CD14-positive monocyte (primary cell): ENCODE data around the gene EVX2. TPM values are rescaled to one million over a fixed set of nuclear protein-coding genes. Genes with fewer than 3 reads are reported as not detected.
A peak's percentile ranks its signal among the peaks of the same experiment; 100 is the strongest.

Experiments used
- DNase-seq, 3 donors: peaks; one replicate each; pipeline ENCODE4 v3.0.0-alpha.2; 2011 to 2022
- H2AFZ ChIP-seq: 2 replicates; pipeline ENCODE4 v1.6.0; 2012; ENCODE audit warnings: mild to moderate bottlenecking, low read depth, low read length, inconsistent platforms; ENCODE audit not compliant: insufficient read depth, poor library complexity, severe bottlenecking
- H3K27ac ChIP-seq, 2 donors: 1 replicate in 1 of 2; 2 replicates in 1 of 2; pipeline ENCODE4 v1.5.1; 2012 to 2013; ENCODE audit warnings: low read length in 2 of 2, control low read depth in 1 of 2, inconsistent platforms in 1 of 2, low read depth in 1 of 2, mild to moderate bottlenecking in 1 of 2
- H3K27me3 ChIP-seq, 2 donors: one replicate each; pipeline versions ENCODE4 v1.6.0 to v1.6.1; 2011 to 2013; ENCODE audit warnings: low read length in 2 of 2; ENCODE audit not compliant: control insufficient read depth in 2 of 2, insufficient read depth in 2 of 2
- H3K36me3 ChIP-seq, 2 donors: replicated peaks in 1 of 2; 1 replicate in 1 of 2; 2 replicates in 1 of 2; pipeline versions ENCODE4 v1.5.1 to v1.6.1; 2012 to 2013; ENCODE audit warnings: low read length in 2 of 2, control low read depth in 1 of 2, inconsistent platforms in 1 of 2, mild to moderate bottlenecking in 1 of 2; ENCODE audit not compliant: insufficient read depth in 2 of 2, control insufficient read depth in 1 of 2
- H3K4me1 ChIP-seq, 2 donors: 1 replicate in 1 of 2; 2 replicates in 1 of 2; pipeline versions ENCODE4 v1.5.1 to v1.6.1; 2012 to 2013; ENCODE audit warnings: low read length in 2 of 2, control low read depth in 1 of 2, inconsistent platforms in 1 of 2, mild to moderate bottlenecking in 1 of 2, moderate library complexity in 1 of 2; ENCODE audit not compliant: insufficient read depth in 2 of 2, control insufficient read depth in 1 of 2
- H3K4me2 ChIP-seq: replicated peaks from 2 replicates; pipeline ENCODE3; 2012; ENCODE audit warnings: low read length, moderate library complexity, mild to moderate bottlenecking; ENCODE audit not compliant: poor library complexity, severe bottlenecking; ENCODE audit errors: extremely low read depth
- H3K4me3 ChIP-seq, 3 experiments: fragments of 200-600 bp in 1 of 3; sonication (generic) in 1 of 3; replicated peaks in 1 of 3; 1 replicate in 2 of 3; 2 replicates in 1 of 3; pipeline ENCODE4 v1.5.1; 2011 to 2013; ENCODE audit warnings: low read length in 3 of 3, mild to moderate bottlenecking in 3 of 3, control low read depth in 2 of 3, low read depth in 2 of 3, inconsistent platforms in 1 of 3, moderate library complexity in 1 of 3
- H3K79me2 ChIP-seq: 2 replicates; pipeline ENCODE4 v1.6.0; 2012; ENCODE audit warnings: mild to moderate bottlenecking, control low read depth, inconsistent platforms, low read length, moderate library complexity; ENCODE audit not compliant: insufficient read depth
- H3K9ac ChIP-seq: 2 replicates; pipeline ENCODE4 v1.6.0; 2017; ENCODE audit warnings: low read length, mild to moderate bottlenecking; ENCODE audit not compliant: insufficient read depth, poor library complexity, severe bottlenecking
- H3K9me3 ChIP-seq, 2 donors: replicated peaks in 1 of 2; 1 replicate in 1 of 2; 2 replicates in 1 of 2; pipeline versions ENCODE4 v1.5.1 to v1.6.1; 2012 to 2013; ENCODE audit warnings: low read length in 2 of 2, control low read depth in 1 of 2; ENCODE audit not compliant: control insufficient read depth in 1 of 2, insufficient read depth in 1 of 2
- H4K20me1 ChIP-seq: 2 replicates; pipeline ENCODE4 v1.6.0; 2012; ENCODE audit warnings: mild to moderate bottlenecking, low read length, control low read depth, moderate library complexity; ENCODE audit not compliant: insufficient read depth
- H3K27ac Mint-ChIP-seq, 7 donors: one replicate each; pipeline ENCODE4 v1.8.0; 2020; ENCODE audit warnings: mild to moderate bottlenecking in 7 of 7, mixed read lengths in 7 of 7, moderate library complexity in 6 of 7, inconsistent platforms in 2 of 7
- H3K27me3 Mint-ChIP-seq, 3 donors: one replicate each; pipeline ENCODE4 v1.8.0; 2021 to 2022; ENCODE audit warnings: low read depth in 3 of 3, mild to moderate bottlenecking in 3 of 3, mixed read lengths in 3 of 3, moderate library complexity in 3 of 3, inconsistent platforms in 1 of 3
- H3K36me3 Mint-ChIP-seq, 2 donors: one replicate each; pipeline ENCODE4 v1.8.0; 2020; ENCODE audit warnings: mixed read lengths in 2 of 2, inconsistent platforms in 1 of 2, mild to moderate bottlenecking in 1 of 2
- H3K4me1 Mint-ChIP-seq: one replicate; pipeline ENCODE4 v1.8.0; 2020; ENCODE audit warnings: mild to moderate bottlenecking, mixed read lengths
- H3K4me3 Mint-ChIP-seq, 2 donors: one replicate each; pipeline ENCODE4 v1.8.0; 2020; ENCODE audit warnings: mild to moderate bottlenecking in 2 of 2, mixed read lengths in 2 of 2, moderate library complexity in 1 of 2
- H3K9me3 Mint-ChIP-seq, 7 donors: one replicate each; pipeline ENCODE4 v1.8.0; 2020 to 2022; ENCODE audit warnings: mixed read lengths in 7 of 7, mild to moderate bottlenecking in 6 of 7, moderate library complexity in 6 of 7, inconsistent platforms in 2 of 7
- CTCF ChIP-seq: fragments of 200-600 bp; IDR thresholded peaks from one replicate; pipeline ENCODE4 v1.8.0; 2022; ENCODE audit warnings: antibody characterized with exemption, mild to moderate bottlenecking
- WGBS: methylation state at CpG from one replicate; pipeline ENCODE4 v1.1.5; 2013; ENCODE audit warnings: missing lambda C conversion rate; ENCODE audit not compliant: insufficient coverage; 5-methylcytosine and 5-hydroxymethylcytosine counted together
- intact Hi-C, 2 donors: fragments of 100-400 bp; cut with micrococcal nuclease; formaldehyde crosslinking; loops; one replicate each; pipeline versions ENCODE4 v1.15.0 to v1.15.1; 2023
- polyA plus RNA-seq, 3 donors: library from polyadenylated mRNA; depleted of rRNA in 1 of 3; unstranded in 2 of 3; stranded (reverse) in 1 of 3; fragments of 300-500 nt in 2 of 3; fragments of >200 nt in 1 of 3; fragmentation: Illumina TruSeq in 2 of 3; gene quantifications; 1 replicate in 2 of 3; 2 replicates in 1 of 3; pipeline ENCODE4 v1.2.3, GENCODE V29; 2012 to 2021

The EVX2 gene
- polyA plus RNA-seq, 3 donors = not detected

- Mint-ChIP-seq H3K4me1 (peaks cover 12% of the 10 kb centered on the region), H3K9me3 (peaks cover 4 to 49% (median 32%) of the 10 kb centered on the region in 7 donors), H3K27ac (peak within 1 kb of the TSS in 1 of 7 donors; percentile 47), H3K27me3 (peaks cover 95 to 99% (median 98%) of the 10 kb centered on the region in 3 donors), H3K4me3 (peak within 1 kb of the TSS in 1 of 2 donors; percentile 85), H3K36me3 (peaks cover 2 to 10% of the 10 kb centered on the region in 2 donors)
- Histone ChIP-seq H3K9ac (no peak within 1 kb of the TSS), H3K9me3 (peaks cover 13 to 77% of the 10 kb centered on the region in 2 donors), H2AFZ (no peak within 1 kb of the TSS), H3K4me1 (no peaks in the 10 kb centered on the region), H4K20me1 (no peaks in the 10 kb centered on the region), H3K4me3 (no peak within 1 kb of the TSS), H3K27ac (no peak within 1 kb of the TSS), H3K36me3 (no peaks in the 10 kb centered on the region), H3K27me3 (peaks cover 96 to 100% of the 10 kb centered on the region in 2 donors), H3K79me2 (no peaks in the 10 kb centered on the region), H3K4me2 (no peak within 1 kb of the TSS)
- no peak for TF ChIP-seq CTCF
- 9% methylated on average over 61 of the region's 66 CpGs for WGBS
- no peak for DNase-seq
- intact Hi-C loops = no loop called here
Measured at GRCh38 chr2:176115883-176116813, 32.4 kb upstream of the EVX2 start, which contains the start of gene HOXD10. Gene HOXD10, plus strand, starts transcription at chr2:176116778. Its CDS starts 56 bp downstream, at chr2:176116834.

GRCh38 chr2:176114930-176115625 is 31.3 kb upstream of the EVX2 start:
- no peak overlapping the region for H3K4me2 ChIP-seq
- Mint-ChIP-seq H3K4me3 (peak overlapping the region in 1 of 2 donors; percentile 80), H3K4me1 (peaks cover 13% of the 10 kb centered on the region), H3K36me3 (peaks cover 2 to 11% of the 10 kb centered on the region in 2 donors), H3K27me3 (peaks cover 95 to 99% (median 97%) of the 10 kb centered on the region in 3 donors), H3K27ac (no peak overlapping the region), H3K9me3 (peaks cover 4 to 51% (median 31%) of the 10 kb centered on the region in 7 donors)
- TF ChIP-seq CTCF = no peak
- intact Hi-C loops = loop anchor here in 1 of 2 donors (5.0 kb wide), 1 partner anchor 38 kb away; no protein-coding TSS in a partner anchor
- DNase-seq = no peak
- 3% methylated on average over 9 of the region's 16 CpGs for WGBS
- no peak overlapping the region for H3K9ac ChIP-seq
- no peaks in the 10 kb centered on the region for H3K4me1 ChIP-seq
- no peaks in the 10 kb centered on the region for H3K36me3 ChIP-seq
- peaks cover 96 to 100% of the 10 kb centered on the region in 2 donors for H3K27me3 ChIP-seq
- no peak overlapping the region for H3K27ac ChIP-seq
- H3K4me3 ChIP-seq = no peak overlapping the region
- H4K20me1 ChIP-seq = no peaks in the 10 kb centered on the region
- H3K9me3 ChIP-seq = peaks cover 13 to 75% of the 10 kb centered on the region in 2 donors
- H2AFZ ChIP-seq = no peak overlapping the region
- H3K79me2 ChIP-seq = no peaks in the 10 kb centered on the region
